Stimulated activated naive CD8-positive, alpha-beta T cell treated with anti-CD3 and anti-CD28 coated beads, Interleukin-15, amount 100 ng/mL, for 72 hours (primary cell): Measurements from ENCODE around the gene SCAANT1.

Experiments
- ATAC-seq: fragments of 150-1000 bp; cut with Tn5 transposase; 2 replicates; pipeline ENCODE4 v1.10.0; 2021; ENCODE audit warnings: mild to moderate bottlenecking, moderate library complexity
- DNase-seq, 2 donors: peaks; one replicate each; pipeline ENCODE4 v3.0.0; 2021 to 2022
- H3K27ac Mint-ChIP-seq, 2 donors: one replicate each; pipeline ENCODE4 v1.8.0; 2022; ENCODE audit warnings: mild to moderate bottlenecking in 2 of 2, mixed read lengths in 2 of 2, moderate library complexity in 2 of 2
- H3K27me3 Mint-ChIP-seq: one replicate; pipeline ENCODE4 v1.8.0; 2022; ENCODE audit warnings: mixed read lengths
- H3K4me1 Mint-ChIP-seq: one replicate; pipeline ENCODE4 v1.8.0; 2022; ENCODE audit warnings: mild to moderate bottlenecking, mixed read lengths
- H3K4me3 Mint-ChIP-seq, 2 donors: one replicate each; pipeline ENCODE4 v1.8.0; 2022; ENCODE audit warnings: mild to moderate bottlenecking in 2 of 2, mixed read lengths in 2 of 2, moderate library complexity in 1 of 2
- H3K9me3 Mint-ChIP-seq, 2 donors: one replicate each; pipeline ENCODE4 v1.8.0; 2022; ENCODE audit warnings: mixed read lengths in 2 of 2

The SCAANT1 gene

GRCh38 chr3:63864008-63864964 is 47.9 kb downstream of the SCAANT1 start:
- ATAC-seq (peak; percentile 62), DNase-seq (peak; percentile 28 to 46)
- H3K27me3 Mint-ChIP-seq = no peaks in the 10 kb centered on the region
- peak overlapping the region; percentile 92 to 96 for H3K27ac Mint-ChIP-seq
- peaks cover 64% of the 10 kb centered on the region for H3K4me1 Mint-ChIP-seq
- H3K9me3 Mint-ChIP-seq = no peaks in the 10 kb centered on the region
- peak overlapping the region; percentile 87 to 90 for H3K4me3 Mint-ChIP-seq

- Mint-ChIP-seq H3K27me3 (no peaks in the 10 kb centered on the region), H3K4me3 (peak within 1 kb of the TSS; percentile 90 to 99), H3K4me1 (peaks cover 63% of the 10 kb centered on the region), H3K9me3 (no peaks in the 10 kb centered on the region), H3K27ac (peak within 1 kb of the TSS; percentile 99 to 100)
- peak; percentile 80 for ATAC-seq
- DNase-seq = peak; percentile 67 to 72
Measured at GRCh38 chr3:63863150-63864007, 48.8 kb downstream of the SCAANT1 start, which contains the start of the genes ATXN7 and THOC7. Gene ATXN7 (plus strand): TSS chr3:63863867. CDS start chr3:63912599, 48,732 bp downstream. Gene THOC7 (minus strand): TSS chr3:63863805. CDS start chr3:63863790, 15 bp downstream.

GRCh38 chr3:63862804-63863149 is 49.4 kb downstream of the SCAANT1 start:
- H3K4me3 Mint-ChIP-seq = peak overlapping the region; percentile 80 to 99
- ATAC-seq (peak; percentile 3), DNase-seq (peak in 1 of 2 donors; percentile 4)
- no peaks in the 10 kb centered on the region for H3K27me3 Mint-ChIP-seq
- H3K4me1 Mint-ChIP-seq = peaks cover 63% of the 10 kb centered on the region
- peak overlapping the region; percentile 99 to 100 for H3K27ac Mint-ChIP-seq
- no peaks in the 10 kb centered on the region for H3K9me3 Mint-ChIP-seq
